GM21360 (cell line): Measurements from ENCODE around the gene SHANK3.

ENCODE experiments used
- ATAC-seq: cut with Tn5 transposase; IDR thresholded peaks from one replicate; pipeline ENCODE4 v1.9.1; 2021; ENCODE audit warnings: mild to moderate bottlenecking, moderate library complexity; ENCODE audit not compliant: unreplicated experiment

Gene SHANK3

GRCh38 chr22:50677493-50678217 lies 5.0 kb downstream of the SHANK3 start:
- ATAC-seq = no peak

DNA sequence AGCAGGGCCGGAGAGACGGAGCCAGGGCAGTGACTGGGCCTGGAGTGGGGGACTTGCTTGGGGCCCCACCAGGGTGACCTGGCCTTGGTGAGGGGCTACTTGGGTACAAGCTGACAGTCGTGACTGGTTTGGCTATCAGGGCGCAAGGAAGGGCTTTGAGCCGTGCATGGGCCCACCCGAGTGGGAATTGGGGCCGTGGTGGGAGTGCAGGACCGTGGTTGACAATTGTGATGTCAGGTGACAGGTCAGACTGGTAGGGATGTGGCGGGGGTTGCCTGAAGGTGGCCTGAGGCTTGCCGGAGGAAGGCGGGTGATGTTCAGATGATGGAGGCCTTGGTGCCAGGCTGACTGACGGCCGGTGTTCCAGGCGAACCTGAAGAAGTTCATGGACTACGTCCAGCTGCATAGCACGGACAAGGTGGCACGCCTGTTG lies 5.6 kb downstream of the SHANK3 start:
- no peak for ATAC-seq

DNA sequence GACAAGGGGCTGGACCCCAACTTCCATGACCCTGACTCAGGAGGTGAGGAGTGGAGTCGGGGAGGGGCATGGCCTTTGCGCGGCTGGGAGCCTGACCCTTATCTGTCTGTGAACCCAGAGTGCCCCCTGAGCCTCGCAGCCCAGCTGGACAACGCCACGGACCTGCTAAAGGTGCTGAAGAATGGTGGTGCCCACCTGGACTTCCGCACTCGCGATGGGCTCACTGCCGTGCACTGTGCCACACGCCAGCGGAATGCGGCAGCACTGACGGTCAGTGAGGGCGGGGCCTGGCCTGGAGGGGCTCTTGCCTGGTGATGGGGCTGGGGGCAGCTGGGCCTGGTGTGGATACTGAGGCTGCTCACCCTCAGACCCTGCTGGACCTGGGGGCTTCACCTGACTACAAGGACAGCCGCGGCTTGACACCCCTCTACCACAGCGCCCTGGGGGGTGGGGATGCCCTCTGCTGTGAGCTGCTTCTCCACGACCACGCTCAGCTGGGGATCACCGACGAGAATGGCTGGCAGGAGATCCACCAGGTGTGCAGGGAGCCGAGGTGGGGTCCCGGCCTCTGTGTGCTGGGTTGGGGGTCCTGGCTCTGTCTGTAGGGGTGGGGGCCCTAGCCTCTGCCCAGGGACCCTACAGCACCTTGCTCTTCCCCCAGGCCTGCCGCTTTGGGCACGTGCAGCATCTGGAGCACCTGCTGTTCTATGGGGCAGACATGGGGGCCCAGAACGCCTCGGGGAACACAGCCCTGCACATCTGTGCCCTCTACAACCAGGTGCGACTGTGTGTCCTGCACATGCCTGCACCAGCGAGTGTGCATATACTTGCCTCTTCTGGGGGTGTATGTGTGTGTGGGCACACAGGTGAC lies 6.3 kb downstream of the SHANK3 start:
- ATAC-seq = no peak

- no peak for ATAC-seq
These were observed 10.7 kb downstream of the SHANK3 start for GRCh38 chr22:50683086-50683993.

DNA sequence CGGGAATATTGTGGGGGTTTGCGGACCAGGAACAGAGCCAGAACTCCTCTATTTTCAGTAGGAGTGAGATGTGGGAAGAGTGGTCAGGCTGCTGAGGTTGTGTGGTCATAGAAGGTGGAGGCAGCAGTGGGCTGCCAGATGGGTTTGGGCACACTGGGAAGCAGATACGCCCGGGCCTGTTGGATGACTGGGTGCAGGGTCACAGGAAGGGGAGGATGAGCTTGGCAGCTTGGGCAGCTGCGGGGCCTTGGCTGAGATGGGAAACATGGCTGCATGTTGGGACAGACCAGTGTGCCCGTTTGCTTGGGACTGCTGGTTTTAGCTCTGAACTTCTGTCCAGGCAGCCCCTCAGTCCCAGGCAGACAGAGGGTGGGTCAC lies 11.4 kb downstream of the SHANK3 start:
- ATAC-seq = no peak

DNA sequence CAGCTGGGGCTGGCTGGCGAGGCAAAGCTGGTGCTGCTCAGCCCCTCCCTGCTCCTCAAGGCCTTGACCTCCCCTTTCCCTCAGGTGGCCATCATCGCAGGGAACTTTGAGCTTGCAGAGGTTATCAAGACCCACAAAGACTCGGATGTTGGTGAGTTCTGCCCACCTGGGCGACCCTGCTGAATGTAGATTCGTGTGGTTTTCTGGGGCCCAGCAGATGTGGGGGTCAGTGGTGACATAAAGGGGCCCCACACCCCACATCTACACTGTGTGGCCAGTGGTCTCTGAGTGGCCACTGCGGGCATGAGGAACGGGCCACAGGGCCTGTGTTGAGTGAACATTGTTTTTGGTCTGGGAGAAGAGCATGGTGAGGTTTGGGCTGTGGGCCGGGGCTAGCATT lies 11.9 kb downstream of the SHANK3 start:
- no peak for ATAC-seq

DNA sequence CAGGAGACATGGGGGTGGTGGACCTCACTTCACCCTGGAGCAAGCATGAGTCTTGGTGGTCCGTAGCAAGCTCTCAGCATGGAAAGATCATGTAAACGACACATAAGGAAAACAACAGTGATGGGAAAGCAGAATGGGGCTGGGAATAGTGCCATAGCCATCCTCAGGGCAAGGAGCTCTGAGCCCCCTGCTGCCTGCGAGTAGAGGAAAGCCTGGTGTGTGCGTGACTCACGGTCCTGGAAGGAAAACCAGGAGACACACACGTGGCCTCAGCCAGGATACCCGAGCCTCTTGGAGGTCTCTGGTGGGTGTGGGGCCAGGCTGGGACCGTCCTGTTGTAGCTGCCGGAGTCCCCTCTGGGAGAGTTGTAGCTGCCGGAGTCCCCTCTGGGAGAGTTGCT lies 12.4 kb downstream of the SHANK3 start:
- no peak for ATAC-seq

GRCh38 chr22:50686794-50687193 lies 14.2 kb downstream of the SHANK3 start:
- ATAC-seq = no peak

DNA sequence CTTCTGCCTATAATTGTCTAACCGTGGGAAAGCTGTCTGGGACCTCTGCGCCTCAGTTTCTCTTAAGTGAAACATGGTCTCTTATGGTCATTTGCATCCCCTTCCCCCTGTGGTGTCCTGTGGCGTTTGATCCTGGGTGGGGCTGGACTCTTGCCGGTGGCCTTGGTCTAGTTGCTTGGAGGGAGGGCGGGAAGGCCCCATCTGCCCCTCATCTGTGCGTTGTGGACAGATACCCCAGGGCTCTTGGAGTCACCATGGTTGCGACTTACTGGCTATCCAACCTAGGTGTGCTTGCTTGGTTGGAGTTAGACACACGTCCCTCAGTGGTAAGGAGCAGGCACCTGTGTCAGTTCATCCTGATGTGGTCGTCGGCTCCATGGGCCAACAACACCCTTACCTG lies 15.2 kb downstream of the SHANK3 start:
- ATAC-seq = no peak

GRCh38 chr22:50688448-50688847 lies 15.8 kb downstream of the SHANK3 start:
- ATAC-seq = no peak

DNA sequence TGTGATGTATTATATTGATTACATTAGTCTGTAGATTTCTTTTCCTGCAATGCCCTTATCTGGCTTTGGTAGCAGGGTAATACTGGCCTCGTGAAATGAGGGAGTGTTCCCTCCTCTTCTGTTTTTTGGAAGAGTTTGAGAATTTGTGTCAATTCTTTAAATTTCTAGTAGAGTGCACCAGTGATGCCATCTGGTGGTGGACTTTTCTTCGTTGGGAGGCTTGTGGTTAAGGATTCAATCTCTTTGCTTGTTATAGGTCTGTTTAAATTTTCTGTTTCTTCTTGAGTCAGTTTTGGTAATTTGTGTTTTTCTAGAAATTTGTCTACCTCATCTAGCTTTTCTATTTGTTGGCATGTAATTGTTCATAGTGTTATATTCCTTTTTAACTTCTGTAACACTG lies 18.9 kb downstream of the SHANK3 start:
- ATAC-seq = no peak

DNA sequence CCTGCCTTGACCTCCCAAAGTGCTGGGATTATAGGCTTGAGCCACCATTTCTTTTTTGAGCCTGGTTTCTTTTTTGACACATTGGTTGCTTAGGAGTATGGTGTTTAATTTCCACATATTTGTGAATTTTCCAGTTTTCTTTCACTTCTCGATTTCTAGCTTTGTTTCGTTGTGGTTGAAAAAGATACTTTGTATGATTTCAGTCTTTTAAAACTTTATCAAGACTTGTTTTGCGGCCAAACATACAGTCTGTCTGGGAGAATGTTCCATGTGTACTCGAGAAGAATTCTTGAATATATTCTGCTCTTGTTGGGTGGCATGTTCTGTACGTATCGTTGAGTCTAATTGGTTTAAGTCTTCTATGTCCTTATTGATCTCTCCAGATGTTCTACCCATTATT lies 20.8 kb downstream of the SHANK3 start:
- no peak for ATAC-seq

DNA sequence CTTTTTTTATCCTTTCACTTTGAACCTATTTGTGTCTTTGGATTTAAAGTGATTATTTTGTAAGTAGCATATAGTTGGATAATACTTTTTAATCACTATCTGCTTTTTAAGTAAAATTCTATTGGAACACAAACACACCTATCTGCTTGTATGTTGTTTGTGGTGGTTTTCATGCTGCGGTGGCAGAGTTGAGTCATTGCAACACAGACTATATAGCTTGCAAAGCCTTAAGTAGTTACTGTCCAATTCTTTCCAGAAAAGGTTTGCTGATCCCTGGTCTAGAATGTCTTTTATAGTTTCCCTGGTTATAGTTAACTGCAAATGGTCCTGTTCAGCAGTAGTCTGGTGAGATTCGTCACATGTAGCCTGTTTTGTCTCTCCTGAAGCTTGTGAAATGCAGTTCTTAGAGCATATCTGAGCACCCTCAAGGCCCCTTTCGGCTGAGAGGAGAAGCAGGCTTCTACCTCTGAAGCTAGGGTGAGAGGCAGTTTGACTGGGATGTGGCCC lies 21.5 kb downstream of the SHANK3 start:
- no peak for ATAC-seq

GRCh38 chr22:50694766-50695420 lies 22.3 kb downstream of the SHANK3 start:
- no peak for ATAC-seq

GRCh38 chr22:50695421-50696250 lies 23.0 kb downstream of the SHANK3 start:
- ATAC-seq = no peak

- ATAC-seq = no peak
These were observed 23.7 kb downstream of the SHANK3 start for GRCh38 chr22:50696251-50696798.

DNA sequence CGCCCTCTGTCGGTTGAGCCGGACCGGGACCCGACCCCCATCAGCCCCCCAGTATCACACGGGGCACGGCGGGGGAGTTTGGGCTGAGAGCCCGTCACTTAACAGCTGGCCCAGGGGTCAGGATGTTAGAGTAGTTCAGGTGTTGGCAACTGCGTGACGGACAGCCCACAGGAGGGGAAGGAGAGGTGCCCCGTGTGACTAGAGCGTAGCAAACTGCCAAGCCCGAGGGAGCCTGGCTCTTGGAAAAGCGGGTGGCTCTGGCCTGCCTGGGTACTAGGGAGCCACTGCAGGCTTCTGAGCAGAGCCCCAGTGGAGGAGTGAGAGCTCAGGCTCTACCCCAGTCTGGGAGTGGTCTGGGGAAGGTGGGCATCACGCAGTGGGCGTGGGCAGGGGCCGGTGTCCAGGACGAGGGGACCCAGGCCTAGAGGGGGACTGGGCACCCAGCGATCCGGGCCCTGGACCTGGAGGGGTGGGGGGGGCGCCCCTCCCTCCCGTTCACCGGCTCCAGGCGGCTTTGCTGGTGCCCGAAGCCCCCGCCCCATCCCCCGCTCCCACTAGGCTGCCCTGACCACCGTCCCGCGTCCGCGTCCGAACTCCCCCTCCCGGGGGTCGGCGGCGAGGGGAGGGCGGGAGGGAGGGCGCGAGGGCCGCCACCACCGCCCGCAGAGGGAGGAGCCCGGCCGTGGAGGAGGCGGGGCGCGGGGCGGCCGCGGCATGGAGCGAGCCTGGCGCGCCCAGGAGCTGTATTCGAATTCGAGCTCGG lies 24.4 kb downstream of the SHANK3 start:
- no peak for ATAC-seq

GRCh38 chr22:50697667-50698506 lies 25.3 kb downstream of the SHANK3 start:
- no peak for ATAC-seq
